NCI-H146 treated with DMSO at 0.1 percent for 48 hours (cell line): Measurements from ENCODE around the gene SGMS1.

Experiments used
- DNase-seq: peaks from one replicate; lab custom pipeline; 2025; ENCODE audit not compliant: unreplicated experiment; lab: John Stamatoyannopoulos, UW

Gene SGMS1

DNA sequence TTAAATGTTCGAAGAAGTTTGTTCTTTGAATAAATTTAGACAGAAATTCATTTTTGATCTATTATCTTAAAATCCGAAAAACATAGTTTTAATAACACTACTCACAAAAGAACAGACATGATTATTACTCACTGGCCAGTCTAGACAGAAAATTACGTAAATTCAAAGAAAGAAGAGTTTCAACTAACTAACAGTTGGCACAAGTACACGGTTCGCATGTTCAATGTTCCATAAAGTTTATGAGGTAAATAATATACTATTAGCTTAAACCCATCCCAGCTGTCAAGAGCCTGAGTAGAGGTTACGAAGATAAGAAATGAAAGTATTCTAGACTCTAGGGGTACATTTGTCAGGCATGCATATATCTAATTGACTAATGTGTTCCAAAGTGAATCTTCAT lies 220.7 kb downstream of the SGMS1 start:
- no peak for DNase-seq

GRCh38 chr10:50402466-50402865 lies 221.3 kb downstream of the SGMS1 start:
- DNase-seq, result no peak

DNA sequence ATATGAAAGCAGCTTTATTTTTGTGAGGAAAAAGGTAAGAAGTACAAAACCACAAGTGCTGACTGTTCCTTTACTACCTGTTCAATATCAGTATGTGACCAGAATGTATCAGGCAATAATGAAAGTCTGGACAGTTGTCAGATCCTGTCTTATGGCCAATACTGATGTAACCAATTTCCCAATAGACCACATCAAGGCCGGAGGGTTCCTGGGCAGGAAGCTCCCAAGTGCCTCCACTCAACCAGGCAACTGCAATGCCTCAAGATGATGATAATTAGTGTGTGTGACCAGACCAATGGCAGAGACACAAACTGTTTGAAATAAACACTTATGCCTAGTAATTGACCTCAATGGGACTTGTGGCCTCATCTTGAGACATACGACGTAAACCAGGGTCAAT lies 223.1 kb downstream of the SGMS1 start:
- DNase-seq, result no peak

- no peak for DNase-seq
These were observed 224.9 kb downstream of the SGMS1 start for GRCh38 chr10:50398823-50399222.

GRCh38 chr10:50398381-50398780 lies 225.4 kb downstream of the SGMS1 start:
- no peak for DNase-seq

GRCh38 chr10:50397312-50398140 lies 226.2 kb downstream of the SGMS1 start:
- DNase-seq, result no peak

DNA sequence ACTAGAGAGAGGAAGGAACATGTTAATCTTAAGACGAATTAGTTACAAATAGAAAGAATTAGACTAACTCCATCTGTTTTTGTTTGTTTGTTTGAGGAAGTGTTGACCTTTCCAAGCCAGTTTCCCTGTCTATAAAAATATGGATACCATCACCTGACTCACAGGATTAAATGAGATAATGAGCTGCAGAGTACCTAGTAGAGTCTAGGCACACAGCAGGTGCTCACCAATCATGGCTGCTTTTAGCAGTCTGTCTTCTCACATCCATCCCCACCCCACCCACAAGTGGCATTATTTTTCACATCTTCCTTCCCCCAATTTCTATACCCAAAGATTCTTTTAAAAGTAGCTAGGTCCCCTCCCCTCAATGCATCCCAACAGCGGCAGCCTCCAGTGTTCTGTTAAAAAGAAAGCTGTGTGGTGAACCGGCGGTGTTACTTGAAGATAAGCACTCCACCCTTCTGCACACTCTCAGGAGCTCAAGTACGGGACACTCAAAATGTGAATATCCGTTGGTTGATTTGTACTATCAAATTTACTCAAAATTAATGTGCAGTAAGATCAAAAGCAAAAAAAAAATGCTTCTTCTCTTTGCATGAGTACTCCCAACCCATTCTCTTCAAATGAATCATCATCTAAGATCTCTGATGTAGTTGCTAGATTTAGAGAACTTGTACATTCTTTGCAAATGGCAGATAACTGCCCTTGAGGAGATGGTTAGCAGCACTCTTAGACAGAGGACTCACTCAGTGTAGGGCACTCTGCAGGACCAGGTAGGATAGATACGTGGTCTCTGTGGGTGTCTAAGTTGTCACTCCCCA lies 227.1 kb downstream of the SGMS1 start:
- no peak for DNase-seq

DNA sequence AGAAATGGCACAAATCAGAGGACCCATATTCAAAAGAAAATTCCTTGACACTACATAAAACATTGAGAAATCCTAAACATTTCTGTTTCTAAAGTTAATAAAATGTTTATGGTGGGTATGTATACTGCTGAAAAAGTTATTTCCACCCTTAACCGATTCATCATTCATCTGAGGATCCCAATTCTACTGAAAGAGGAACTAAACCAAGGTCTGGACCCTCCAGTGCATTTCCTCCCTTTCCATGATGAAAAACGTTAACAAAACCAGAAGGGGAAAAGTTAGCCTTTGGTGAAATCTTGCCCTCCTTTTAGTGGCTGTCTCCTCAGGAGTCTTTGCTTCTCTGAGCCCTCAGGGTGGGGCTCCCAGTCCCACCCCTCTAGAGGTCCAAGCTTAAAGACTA lies 227.9 kb downstream of the SGMS1 start:
- DNase-seq, result no peak

DNA sequence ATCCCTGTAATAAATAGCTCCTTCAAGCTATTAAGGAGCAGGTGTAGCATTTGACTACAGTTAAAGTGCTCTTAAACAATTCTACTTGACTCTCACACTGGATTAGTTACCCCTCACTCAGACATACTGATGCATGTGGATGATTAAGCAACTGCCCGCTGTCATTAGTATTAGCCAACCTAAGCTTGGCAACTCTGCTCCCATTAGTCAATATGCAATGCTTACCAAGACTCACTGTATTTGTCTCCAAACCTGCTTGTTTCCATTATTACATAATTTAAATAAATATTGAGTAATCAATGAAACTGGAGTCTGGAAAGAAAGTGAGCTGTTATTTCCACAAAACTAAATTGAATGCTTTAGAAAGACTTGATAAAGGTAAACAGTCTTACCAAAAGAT lies 228.5 kb downstream of the SGMS1 start:
- DNase-seq, result no peak

- no peak for DNase-seq
These were observed 228.9 kb downstream of the SGMS1 start for GRCh38 chr10:50394832-50395231.

DNA sequence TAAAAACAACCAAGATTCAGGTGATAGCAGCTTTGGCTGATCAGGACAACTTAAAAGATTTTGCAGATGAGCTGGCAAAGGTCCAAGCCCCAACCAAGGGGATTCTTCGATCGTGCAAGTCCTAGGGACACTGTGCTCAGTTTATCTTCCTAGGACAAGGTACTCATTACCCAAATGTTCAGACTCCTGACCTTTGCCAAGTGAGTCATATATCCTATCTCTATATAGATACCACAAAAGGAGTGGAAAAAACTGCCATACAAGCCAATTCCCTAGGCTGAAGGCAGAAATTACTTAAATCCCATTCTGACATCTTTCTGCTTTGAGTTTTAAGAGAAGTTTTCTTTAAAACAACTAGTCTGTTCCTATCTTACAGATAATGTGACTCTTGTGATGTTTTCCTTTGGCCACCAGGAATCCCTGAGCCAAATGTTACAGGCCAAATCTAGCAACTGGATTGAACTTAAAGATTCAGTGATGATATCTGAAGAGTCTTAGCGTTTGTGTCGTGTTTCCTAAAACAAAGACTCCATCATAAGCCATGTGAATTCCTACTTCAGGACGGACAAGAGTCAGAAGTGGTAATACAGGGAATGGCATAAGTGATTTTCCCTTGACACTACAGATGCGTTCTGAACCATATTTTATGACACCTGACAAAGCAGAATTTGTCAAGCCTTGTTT lies 229.8 kb downstream of the SGMS1 start:
- no peak for DNase-seq

GRCh38 chr10:50392966-50393718 lies 230.6 kb downstream of the SGMS1 start:
- DNase-seq, result no peak

- no peak for DNase-seq
These were observed 231.3 kb downstream of the SGMS1 start for GRCh38 chr10:50392426-50392825.

DNA sequence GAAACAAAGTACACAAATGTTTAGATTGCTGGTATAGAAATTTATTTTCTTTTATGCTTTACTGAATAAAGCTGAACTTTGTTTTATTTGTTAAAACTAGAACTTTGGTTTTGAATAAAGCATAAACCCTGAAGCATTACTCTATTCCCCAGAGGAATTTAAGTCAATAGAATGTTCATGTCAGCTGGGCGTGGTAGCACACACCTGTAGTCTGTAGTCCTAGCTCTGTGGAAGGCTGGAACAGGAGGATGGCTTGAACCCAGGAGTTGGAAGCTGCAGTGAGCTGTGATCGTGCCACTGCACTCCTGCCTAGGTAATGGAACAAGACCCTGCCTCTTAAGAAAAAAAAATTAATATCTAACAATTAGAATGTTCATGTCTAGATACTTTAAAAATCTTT lies 233.5 kb downstream of the SGMS1 start:
- no peak for DNase-seq

DNA sequence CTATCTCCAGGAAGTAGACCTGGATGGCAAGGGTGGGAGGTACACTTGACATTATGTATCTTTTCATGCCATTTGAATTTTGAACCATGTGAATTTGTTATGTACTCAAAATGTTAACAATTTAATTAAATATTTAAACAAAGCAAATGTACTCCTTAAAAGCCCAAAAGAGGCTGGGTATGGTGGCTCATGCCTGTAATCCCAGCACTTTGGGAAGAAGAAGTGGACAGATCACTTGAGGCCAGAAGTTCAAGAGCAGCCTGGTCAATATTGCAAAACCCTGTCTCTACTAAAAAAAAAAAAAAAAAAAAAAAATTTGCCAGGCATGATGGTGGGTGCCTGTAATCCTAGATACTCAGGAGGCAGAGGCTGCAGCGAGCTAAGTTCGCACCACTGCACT lies 235.6 kb downstream of the SGMS1 start:
- no peak for DNase-seq

DNA sequence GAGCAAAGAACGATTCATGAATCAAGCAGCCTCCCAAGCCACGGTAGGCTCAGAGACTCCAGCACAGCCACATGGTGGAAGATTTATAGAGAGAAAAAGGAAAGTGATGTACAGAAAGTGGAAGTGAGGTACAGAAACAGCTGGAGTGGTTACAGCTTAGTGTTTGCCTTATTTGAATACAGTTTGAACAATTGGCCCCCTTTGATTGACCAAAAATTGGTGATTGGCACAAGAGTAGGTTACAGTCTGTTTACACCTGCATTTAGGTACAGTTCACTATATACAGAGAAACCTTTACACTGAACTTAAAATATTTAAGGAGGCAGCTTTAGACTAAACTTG lies 236.1 kb downstream of the SGMS1 start:
- DNase-seq, result no peak

DNA sequence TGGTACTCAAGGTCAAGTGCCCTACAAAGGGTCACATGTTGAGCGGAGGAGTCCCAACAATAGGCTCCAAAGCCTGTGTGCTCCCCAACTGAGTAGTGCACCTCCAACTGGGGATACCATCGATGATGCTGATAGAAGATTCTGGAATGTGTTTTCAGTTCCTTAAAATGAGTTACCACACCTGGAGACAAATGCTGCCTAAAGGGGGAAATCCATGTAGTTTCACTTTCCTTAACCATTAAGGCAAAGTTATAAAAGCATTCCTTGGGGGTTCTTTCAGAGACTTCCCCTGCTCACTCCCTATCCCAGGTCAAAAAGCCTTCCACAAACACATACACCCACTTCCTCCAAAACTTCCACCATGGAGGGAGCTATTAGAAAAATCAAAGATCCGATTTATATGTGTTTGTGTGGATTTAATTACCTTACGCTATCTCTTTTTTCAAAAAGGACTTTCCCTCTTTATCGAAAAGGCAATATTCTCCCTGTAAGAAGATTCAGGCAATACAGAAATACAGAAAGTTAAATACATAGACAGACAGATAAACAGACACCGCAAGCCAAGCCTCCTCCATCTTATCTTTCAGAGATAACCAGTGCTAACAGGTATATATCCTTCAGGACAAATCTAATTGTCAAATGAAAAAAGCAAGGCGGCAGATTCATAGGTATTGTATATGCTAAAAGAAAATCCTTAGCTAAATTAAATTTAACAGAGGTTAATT lies 236.6 kb downstream of the SGMS1 start:
- DNase-seq, result no peak

GRCh38 chr10:50385624-50386023 lies 238.1 kb downstream of the SGMS1 start:
- DNase-seq, result no peak

- DNase-seq, result no peak
These were observed 238.9 kb downstream of the SGMS1 start for GRCh38 chr10:50384898-50385297.

- no peak for DNase-seq
These were observed 239.5 kb downstream of the SGMS1 start for GRCh38 chr10:50384238-50384637.
